ENCODE data around the gene TMX3. TPM values are rescaled to one million over a fixed set of nuclear protein-coding genes. Genes with fewer than 3 reads are reported as not detected.

TMX3 gene
- total RNA-seq, 1 donor from 2014 or later, result 66.9 TPM

DNA sequence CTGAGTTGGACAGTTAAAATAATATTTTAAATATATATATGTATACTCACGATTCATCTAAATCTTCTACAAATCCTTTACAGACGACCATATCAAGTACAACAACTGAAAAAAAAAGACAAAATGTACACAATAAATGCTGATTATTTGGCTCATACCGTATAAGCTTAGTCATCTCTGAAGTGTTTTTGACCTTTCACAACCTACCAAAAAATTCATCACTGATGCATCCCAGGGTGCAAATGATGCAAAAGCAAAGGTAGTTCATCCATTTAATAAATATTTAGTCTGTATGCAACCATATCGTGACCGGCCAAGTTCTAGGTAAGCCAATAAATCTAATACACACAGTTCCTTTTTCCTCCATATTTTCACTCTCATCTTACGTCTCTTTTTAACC lies 1.1 kb downstream of the TMX3 start:
- intact Hi-C loops (cut with micrococcal nuclease), result loop anchor here (2.0 to 10.0 kb wide), 3 partner anchors 37 to 1371 kb away; partner anchors contain the start of gene DSEL

DNA sequence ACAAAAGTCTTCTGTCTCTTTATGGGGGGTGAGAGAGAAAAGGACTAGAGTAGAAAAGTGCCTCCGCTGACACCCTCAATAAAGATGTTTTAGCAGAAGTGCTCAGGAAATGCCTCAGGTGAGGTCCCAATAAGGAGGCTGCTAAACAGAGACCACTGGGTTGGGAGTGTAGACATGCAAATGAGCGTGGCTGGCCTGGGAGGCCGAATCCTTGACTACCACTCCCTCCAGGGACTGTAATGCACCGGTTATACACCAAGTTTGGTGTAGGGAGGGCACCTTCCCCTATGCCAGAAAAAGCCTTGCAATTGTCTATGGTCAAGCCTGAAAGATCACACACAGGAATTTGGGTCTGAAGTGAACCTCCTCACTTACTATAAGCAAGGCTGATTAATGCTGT lies 1.8 kb downstream of the TMX3 start:
- intact Hi-C loops (cut with micrococcal nuclease), result loop anchor here (10.0 kb wide), 1 partner anchor 1372 kb away; no protein-coding TSS in a partner anchor

DNA sequence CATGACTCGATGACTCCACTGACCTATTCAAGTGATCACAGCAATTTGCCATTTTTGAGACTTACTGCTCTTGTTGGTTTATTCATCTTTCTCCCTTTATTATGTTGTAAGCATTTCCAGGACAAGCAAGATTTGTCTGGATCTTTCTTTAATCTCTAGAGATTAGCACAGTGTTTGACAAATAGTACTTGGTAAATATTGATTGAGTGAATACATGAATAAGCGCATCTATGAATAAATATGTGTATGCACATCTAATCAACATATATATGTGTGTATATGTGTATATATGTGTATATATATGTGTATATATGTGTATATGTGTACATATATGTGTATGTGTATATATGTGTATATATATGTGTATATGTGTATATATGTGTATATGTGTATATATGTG lies 7.3 kb downstream of the TMX3 start:
- intact Hi-C loops (cut with micrococcal nuclease), result no loop called here

DNA sequence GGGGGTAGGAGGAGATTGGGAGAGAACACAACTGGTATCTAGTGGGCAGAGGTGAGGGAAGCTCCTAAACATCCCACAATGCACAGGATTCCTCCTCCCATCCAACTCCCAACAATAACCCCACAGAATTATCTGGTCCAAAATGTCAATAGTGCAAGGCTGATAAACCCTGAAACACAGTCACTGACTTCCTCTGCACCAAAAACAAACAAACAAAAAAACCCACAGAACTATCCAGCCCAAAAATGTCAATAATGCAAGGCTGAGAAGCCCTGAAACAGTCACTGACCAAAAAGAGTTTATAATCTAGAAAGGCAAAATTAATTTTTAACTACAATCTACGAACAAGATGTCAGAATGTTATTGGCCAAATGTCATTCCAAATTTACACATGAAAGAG lies 9.8 kb downstream of the TMX3 start:
- intact Hi-C loops (cut with micrococcal nuclease), result no loop called here

DNA sequence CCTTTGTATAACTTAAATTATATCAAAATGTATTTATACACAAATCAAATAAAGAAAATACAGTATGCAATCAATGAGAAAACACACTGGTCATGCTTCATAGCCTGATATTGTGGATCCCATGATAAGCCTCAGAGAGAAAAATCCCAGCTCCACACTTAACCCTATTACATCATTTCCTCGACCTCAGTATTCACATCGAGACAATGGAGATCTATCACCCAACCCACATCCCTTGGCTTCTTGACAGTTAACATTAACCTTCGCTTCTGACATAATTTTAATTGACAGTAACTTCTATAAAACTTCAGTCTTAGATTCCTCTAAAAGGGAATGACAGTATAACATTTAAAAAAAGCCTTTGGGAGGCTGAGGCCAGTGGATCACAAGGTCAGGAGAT lies 11.6 kb downstream of the TMX3 start:
- intact Hi-C loops (cut with micrococcal nuclease), result no loop called here

DNA sequence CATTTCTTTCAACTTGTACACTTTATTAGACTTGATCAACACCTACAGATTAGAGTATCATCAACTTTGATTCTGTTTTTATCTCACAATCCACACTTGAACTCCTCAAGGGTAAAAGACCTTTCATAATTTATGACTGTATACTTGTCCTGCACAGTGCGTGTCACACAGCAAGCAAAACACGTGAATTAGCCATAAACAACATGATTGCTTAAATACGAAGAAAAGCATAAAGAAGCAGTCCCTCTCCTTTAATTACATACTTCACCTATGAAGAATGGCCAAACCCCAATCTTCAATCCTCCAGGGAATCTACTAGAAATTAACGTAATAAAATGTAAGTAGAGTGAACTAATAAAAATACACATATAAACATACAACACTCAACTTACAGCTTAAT lies 13.6 kb downstream of the TMX3 start:
- intact Hi-C loops (cut with micrococcal nuclease), result no loop called here

DNA sequence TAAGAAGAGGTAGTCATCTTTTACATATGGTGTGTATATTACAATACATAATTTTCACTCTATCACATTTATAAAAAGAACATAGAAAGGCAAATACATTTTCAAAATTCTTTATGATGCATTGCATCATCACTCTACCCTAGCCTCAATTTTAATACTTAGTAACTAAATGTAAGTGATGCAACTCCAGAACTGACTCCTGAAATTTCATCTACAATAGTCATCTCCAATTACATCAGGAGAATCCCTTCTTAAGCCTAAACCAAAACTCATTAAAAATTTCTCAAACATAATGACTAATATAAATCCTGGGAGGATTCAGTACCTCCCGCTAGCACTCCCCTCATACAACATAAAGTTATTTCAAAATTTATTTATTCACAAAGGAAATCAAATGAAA lies 15.9 kb downstream of the TMX3 start:
- intact Hi-C loops (cut with micrococcal nuclease), result no loop called here

DNA sequence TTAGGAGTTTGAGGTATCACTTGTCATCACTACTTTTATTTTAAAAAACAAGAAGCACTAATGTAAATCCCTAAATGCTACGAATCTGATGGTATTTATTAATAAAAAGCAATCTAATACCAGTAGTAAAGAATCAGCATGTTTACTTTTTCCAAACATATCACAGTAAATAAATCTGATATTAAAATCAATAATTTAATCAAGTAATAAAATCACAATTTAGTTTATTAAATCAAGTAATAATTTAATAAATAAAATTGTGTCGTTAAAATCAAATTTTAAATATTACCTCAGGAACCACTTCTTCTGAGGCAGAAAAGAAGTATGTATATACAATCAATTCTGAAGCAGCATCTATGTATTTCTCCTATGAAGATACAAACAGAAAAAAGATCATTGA lies 18.0 kb downstream of the TMX3 start:
- intact Hi-C loops (cut with micrococcal nuclease), result no loop called here

DNA sequence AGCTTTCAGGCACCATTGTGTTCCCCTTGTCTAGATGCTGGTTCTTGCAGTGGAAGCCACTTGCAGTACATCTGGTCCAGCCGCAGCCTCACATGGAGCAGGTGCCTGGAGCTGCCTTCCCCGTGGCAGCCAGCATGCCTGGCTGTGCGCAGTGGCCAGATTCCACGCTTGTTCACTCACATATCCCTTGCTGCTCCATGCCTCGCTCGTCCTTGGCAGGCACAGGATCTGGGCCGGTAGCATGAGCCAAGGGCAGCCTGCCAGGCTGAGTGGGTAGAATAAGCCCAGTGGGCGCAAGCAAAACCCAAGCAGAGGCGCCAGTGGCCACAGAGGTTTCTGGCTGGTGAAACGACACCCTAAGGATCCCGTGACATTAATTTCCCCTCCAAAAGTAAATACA lies 20.6 kb downstream of the TMX3 start:
- intact Hi-C loops (cut with micrococcal nuclease), result no loop called here

DNA sequence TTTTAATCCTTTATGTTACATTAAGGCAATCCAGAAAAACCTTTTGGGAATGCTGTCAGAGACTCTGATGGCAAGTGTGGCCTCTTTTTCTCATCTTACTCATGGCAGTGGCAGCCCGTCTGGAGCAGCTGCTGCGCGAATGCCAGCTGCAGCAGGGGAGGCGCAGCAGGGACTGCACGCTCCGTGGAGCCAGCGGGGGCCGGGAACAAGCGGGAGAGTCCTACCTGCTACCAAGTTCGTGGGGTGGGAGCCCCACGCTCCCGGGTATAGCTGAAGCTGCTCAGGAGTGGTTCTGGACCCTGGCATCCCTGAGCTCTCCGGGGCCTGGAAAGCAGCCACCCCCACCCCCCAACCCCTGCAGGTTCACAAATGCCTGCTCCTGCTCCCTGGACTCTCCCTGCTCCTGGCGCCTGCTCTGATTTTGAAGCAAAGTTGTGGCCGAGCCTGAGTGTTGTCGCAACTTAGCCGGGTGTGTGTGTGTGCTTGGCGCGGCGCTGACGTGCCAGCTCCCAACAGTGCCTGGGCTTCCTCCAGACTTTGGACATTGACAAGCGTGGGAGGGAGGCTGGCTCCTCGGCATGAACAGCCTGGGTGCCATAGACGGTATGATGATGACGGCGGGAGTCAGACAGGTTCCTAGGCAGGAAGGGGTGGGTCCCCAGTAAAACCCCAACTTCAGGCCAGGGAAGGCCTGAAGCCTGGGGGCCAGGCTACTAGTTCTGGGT lies 21.7 kb downstream of the TMX3 start:
- intact Hi-C loops (cut with micrococcal nuclease), result no loop called here

GRCh38 chr18:68679528-68679927 lies 35.4 kb downstream of the TMX3 start:
- intact Hi-C loops (cut with micrococcal nuclease), result no loop called here

- intact Hi-C loops (cut with micrococcal nuclease), result loop anchor here (2.0 kb wide), 1 partner anchor 38 kb away; the partner anchor contains the start of gene TMX3
Observed at GRCh38 chr18:68676913-68677312, 38.0 kb downstream of the TMX3 start.

DNA sequence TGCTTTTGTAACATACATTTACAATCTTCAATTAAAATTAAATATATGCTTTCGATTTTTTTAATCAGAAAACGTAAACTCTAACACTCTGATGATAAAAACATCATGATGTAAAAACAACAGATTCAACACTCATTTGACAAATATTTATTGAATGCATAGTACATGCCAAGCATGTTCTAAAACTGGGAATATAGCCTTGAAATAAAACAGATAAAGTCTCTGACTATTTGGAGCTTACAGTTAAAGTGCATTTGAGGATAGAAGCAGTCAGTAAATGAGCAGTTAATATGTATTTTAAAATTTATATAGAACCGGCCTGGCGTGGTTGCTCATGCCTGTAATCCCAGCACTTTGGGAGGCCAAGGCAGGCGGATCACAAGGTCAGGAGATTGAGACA lies 47.8 kb downstream of the TMX3 start:
- intact Hi-C loops (cut with micrococcal nuclease), result no loop called here

DNA sequence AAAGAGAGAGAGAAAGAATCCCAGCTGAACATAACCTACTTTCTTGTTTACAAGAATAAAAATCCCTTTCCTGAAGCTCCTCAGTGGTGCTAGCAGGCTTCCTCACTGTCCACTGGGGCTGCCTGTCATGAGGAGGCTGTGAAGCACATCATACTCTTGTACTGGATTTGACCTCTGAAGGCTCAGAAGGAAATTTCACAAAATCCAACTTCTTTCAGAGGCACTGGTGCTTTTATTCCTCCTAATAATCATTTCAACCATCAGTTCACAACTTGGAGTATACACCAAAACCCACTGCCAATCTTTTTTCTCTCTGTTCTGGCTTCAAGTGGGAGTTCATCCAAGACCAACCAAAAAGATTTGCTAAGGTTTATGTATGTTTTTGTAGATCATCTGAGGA lies 48.5 kb downstream of the TMX3 start:
- intact Hi-C loops (cut with micrococcal nuclease), result no loop called here

- intact Hi-C loops (cut with micrococcal nuclease), result no loop called here
Observed at GRCh38 chr18:68665628-68666027, 49.3 kb downstream of the TMX3 start.

DNA sequence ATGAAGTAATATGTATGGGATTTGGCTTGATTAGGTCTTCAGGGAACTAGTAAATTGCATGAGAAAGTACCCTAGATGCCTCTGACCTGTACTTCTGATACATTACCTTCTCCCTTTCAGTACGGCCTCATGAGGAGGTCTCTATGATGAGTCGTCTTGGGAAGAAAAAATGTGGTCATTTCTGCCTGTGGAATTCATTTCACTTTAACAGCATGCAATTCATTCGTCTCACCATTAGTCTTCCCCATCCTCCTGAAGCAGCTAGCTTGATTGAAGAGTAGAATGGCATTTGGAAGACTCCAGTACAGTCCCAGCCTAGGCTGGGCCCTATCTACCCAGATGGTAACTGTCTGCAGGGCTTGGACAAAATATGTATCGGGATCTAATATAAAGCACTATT lies 52.2 kb downstream of the TMX3 start:
- intact Hi-C loops (cut with micrococcal nuclease), result loop anchor here (5.0 kb wide), 2 partner anchors 1145 to 1460 kb away; partner anchors contain the start of gene DSEL

DNA sequence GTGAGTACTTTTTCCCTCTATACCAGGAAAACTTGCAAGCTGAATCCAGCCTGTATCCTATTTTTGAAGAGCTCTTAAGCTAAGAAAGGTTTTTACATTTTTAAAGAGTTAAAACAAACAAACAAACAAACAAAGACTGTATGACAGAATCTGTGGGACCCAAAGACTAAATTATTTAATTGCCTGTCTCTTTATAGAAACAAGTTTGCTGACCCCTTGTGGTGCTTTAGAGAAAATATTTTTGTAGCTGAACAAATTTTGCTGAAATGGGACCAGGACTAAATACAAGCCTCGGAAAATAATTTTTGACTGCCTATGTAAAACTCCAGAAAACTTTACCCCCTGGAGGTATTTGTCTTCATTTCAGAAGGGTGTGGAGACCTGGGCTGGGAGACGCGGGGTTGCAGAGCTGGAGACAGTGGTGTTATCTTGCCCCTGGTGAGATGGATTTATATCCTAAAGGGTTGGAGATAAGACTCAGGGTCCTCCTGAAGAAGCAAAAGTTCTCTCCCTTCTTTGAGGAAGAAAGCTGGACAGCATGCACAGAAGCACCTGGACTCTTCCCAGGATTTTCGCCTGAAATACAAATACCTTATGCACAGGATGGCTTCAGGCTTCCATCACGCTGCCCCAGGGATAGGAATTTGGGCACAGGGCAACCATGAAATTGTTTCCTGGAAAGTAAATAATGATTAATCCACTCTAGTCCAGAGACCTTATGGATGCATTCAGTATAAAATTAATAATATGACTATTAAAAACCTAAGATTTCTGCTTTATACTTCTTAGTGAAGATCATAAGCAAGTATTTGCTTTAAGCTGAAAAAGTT lies 54.3 kb downstream of the TMX3 start:
- intact Hi-C loops (cut with micrococcal nuclease), result loop anchor here (1.0 to 5.0 kb wide), 4 partner anchors 75 to 1458 kb away; partner anchors contain the start of gene DSEL

DNA sequence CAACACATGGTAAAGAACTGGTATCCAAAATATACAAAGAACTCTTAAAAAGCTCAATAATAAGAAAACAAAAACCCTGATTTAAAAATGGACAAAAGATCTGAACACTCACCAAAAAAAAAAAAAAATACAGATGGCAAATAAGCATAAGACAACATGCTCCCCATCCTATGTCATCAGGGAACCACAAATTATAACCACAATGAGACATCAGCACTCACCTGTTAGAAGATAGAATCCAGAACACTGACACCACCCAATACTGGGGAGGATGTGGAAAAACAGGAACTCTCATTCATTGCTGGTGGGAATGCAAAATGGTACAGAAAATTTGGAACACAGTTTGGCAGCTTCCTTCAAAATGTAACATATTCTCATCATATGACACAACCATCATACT lies 66.7 kb downstream of the TMX3 start:
- intact Hi-C loops (cut with micrococcal nuclease), result no loop called here

DNA sequence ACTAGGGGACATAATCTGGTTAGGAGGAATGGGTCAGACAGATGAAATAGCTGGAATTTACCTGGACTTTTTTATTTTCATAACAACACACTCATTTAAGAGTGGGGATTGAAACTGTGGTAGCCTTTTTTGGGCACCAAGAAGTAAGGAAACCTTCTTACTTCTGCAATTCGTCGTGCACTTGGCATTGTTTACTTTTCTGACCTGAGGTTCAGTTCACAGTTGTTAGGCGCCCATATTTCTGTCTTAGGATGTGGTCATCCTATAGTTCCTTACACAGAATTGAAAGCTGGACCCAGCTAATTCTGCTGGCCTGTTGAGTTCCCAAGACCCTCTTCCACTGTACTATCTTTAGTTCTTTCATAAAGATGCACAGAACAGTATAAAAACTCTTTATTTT lies 72.9 kb downstream of the TMX3 start:
- intact Hi-C loops (cut with micrococcal nuclease), result no loop called here

- intact Hi-C loops (cut with micrococcal nuclease), result no loop called here
Observed at GRCh38 chr18:68640861-68641260, 74.0 kb downstream of the TMX3 start.

DNA sequence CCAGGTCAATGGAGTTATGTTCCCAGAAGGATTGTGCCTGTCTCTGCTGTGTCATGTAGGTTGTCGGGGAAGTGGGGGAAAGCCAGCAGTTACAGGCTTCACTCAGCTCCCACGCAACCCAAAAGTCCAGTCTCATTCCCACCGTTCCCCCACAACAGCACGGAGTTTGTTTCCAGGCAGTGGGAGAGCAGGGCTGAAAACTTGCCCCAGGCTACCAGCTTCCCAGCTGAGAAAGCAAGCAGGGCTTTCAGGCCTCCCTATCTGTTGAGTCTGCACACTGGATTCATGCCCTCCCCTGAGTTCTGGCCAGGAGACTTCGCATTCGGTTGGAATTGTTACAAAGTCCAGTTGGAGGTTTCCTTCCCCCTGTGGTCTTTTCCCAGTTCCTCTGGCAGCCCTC lies 76.3 kb downstream of the TMX3 start:
- intact Hi-C loops (cut with micrococcal nuclease), result no loop called here

- intact Hi-C loops (cut with micrococcal nuclease), result no loop called here
Observed at GRCh38 chr18:68627812-68628211, 87.1 kb downstream of the TMX3 start.
